ENCODE data around the gene TRIM67. TPM values are rescaled to one million over a fixed set of nuclear protein-coding genes. Genes with fewer than 3 reads are reported as not detected.

TRIM67 gene
- total RNA-seq, 1 experiment from 2014 or later, result 0.06 TPM

- POLR2A ChIA-PET (ENCODE audit: low non-redundant PET), result no interaction called here
- no peak overlapping the region for H3K27ac ChIP-seq (ENCODE audit: low read depth, low read length, poor library complexity, severe bottlenecking)
- H3K36me3 ChIP-seq (ENCODE audit: insufficient read depth, low read length, poor library complexity, severe bottlenecking), result peaks cover 27% of the 10 kb centered on the region
- no peaks in the 10 kb centered on the region for H3K27me3 ChIP-seq (replicated peaks; ENCODE audit: insufficient read depth, low read depth, low read length, poor library complexity)
- peaks cover 7% of the 10 kb centered on the region for H3K4me1 ChIP-seq (ENCODE audit: insufficient read depth, low read length, poor library complexity, severe bottlenecking)
- intact Hi-C loops (cut with micrococcal nuclease; ENCODE audit: unreplicated experiment), result no loop called here
- no peaks in the 10 kb centered on the region for H3K9me3 ChIP-seq (ENCODE audit: low read depth, low read length, poor library complexity, severe bottlenecking)
- CTCF ChIA-PET, result no interaction called here
- DNase-seq (ENCODE audit: low spot score), result no peak
- no TSS peak for BruUV-seq (replicated peaks)
- no peak overlapping the region for H3K4me3 ChIP-seq (ENCODE audit: low read depth, low read length, poor library complexity, severe bottlenecking)
- TF ChIP-seq EZH2 (IDR thresholded peaks at IDR 0.05; ENCODE audit: borderline replicate concordance, low read depth, low read length, poor library complexity, severe bottlenecking), result no peak
- no peak for TF ChIP-seq CTCF (conservative IDR thresholded peaks at IDR 0.05; ENCODE audit: low read depth, low read length)
Observed at GRCh38 chr1:231238298-231238697, 76.4 kb downstream of the TRIM67 start.

- ChIA-PET CTCF (no interaction called here), POLR2A (ENCODE audit: low non-redundant PET) (interaction anchor here (0.5 kb wide), 1 partner anchor 44 kb away, joined by 3 read pairs; no protein-coding TSS in a partner anchor)
- peaks cover 7% of the 10 kb centered on the region for H3K4me1 ChIP-seq (ENCODE audit: insufficient read depth, low read length, poor library complexity, severe bottlenecking)
- H3K4me3 ChIP-seq (ENCODE audit: low read depth, low read length, poor library complexity, severe bottlenecking), result peak overlapping the region; percentile 62
- no peaks in the 10 kb centered on the region for H3K9me3 ChIP-seq (ENCODE audit: low read depth, low read length, poor library complexity, severe bottlenecking)
- H3K27ac ChIP-seq (ENCODE audit: low read depth, low read length, poor library complexity, severe bottlenecking), result peak overlapping the region; percentile 80
- no peak for DNase-seq (ENCODE audit: low spot score)
- intact Hi-C loops (cut with micrococcal nuclease; ENCODE audit: unreplicated experiment), result loop anchor here (10.0 kb wide), 1 partner anchor 364 kb away; no protein-coding TSS in a partner anchor
- TF ChIP-seq EZH2 (IDR thresholded peaks at IDR 0.05; ENCODE audit: borderline replicate concordance, low read depth, low read length, poor library complexity, severe bottlenecking) (no peak), CTCF (conservative IDR thresholded peaks at IDR 0.05; ENCODE audit: low read depth, low read length) (no peak)
- TSS peak; percentile 69 for BruUV-seq (replicated peaks)
- peaks cover 27% of the 10 kb centered on the region for H3K36me3 ChIP-seq (ENCODE audit: insufficient read depth, low read length, poor library complexity, severe bottlenecking)
- no peaks in the 10 kb centered on the region for H3K27me3 ChIP-seq (replicated peaks; ENCODE audit: insufficient read depth, low read depth, low read length, poor library complexity)
Observed at GRCh38 chr1:231240531-231240882, 78.6 kb downstream of the TRIM67 start.

DNA sequence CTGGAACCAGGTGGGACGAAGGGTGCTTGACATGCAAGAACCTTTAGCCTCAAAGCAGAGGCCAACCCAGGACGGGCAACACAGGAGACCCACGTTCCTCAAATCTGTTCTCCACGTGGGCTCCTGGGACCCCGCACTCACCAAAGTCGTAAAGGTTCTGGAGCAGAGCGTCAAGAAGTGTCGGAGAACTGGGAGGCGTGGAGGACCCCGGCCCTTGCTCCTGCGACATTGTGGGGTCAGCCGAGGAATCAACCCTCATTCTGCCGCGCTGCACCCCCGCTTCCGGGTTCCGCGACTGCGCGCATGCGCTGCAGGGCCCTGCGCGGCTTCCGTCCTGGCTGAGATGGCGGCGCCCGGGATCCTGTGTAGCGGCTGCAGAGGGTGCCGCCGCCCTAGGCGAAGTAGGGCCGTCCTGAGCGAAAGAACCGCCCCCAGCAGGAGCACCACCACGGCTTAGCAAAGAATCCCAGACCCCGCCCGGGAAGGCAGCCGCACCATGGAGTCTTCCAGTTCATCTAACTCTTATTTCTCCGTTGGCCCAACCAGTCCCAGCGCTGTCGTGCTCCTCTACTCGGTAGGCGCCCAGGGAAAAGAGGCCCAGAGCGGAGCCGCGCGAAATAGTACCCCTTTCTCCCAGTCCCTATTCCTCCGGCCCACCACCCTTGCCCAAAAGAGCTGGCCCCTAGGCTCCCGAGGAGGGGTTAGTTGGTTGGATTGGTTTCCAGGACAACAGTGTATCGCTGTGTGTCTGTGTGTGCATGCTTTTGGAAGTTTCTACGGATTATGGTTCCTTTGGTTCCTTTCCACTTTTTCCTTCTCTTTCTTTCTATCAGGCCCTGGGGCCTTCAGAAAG, 79.3 kb downstream of the TRIM67 start, which contains the start of gene GNPAT:
TSS of gene GNPAT (plus strand) at position 330 of the 853 bp plus-strand sequence. CDS start at position 497, 167 bp downstream.
- intact Hi-C loops (cut with micrococcal nuclease; ENCODE audit: unreplicated experiment), result loop anchor here (10.0 kb wide), 1 partner anchor 364 kb away; no protein-coding TSS in a partner anchor
- H3K4me1 ChIP-seq (ENCODE audit: insufficient read depth, low read length, poor library complexity, severe bottlenecking), result peaks cover 7% of the 10 kb centered on the region
- peak; percentile 92 for DNase-seq (ENCODE audit: low spot score)
- TF ChIP-seq EZH2 (IDR thresholded peaks at IDR 0.05; ENCODE audit: borderline replicate concordance, low read depth, low read length, poor library complexity, severe bottlenecking), result no peak
- TF ChIP-seq CTCF (conservative IDR thresholded peaks at IDR 0.05; ENCODE audit: low read depth, low read length), result no peak
- no peaks in the 10 kb centered on the region for H3K27me3 ChIP-seq (replicated peaks; ENCODE audit: insufficient read depth, low read depth, low read length, poor library complexity)
- peak within 1 kb of the TSS; percentile 80 for H3K27ac ChIP-seq (ENCODE audit: low read depth, low read length, poor library complexity, severe bottlenecking)
- ChIA-PET CTCF (no interaction called here), POLR2A (ENCODE audit: low non-redundant PET) (interaction anchor here (0.5 kb wide), 1 partner anchor 44 kb away, joined by 3 read pairs; no protein-coding TSS in a partner anchor)
- no TSS peak for BruUV-seq (replicated peaks)
- no peaks in the 10 kb centered on the region for H3K9me3 ChIP-seq (ENCODE audit: low read depth, low read length, poor library complexity, severe bottlenecking)
- peak within 1 kb of the TSS; percentile 62 for H3K4me3 ChIP-seq (ENCODE audit: low read depth, low read length, poor library complexity, severe bottlenecking)
- peaks cover 27% of the 10 kb centered on the region for H3K36me3 ChIP-seq (ENCODE audit: insufficient read depth, low read length, poor library complexity, severe bottlenecking)

Measured in A673 (cell line).